ENCODE results near the gene ALG9. TPM values are rescaled to one million over a fixed set of nuclear protein-coding genes. Genes with fewer than 3 reads are reported as not detected.
A peak's percentile ranks its signal among the peaks of the same experiment; 100 is the strongest.

Gene ALG9
- total and polyA plus RNA-seq, 2 donors from 2014 or later = 27.8 to 30.0 TPM

- intact Hi-C loops (cut with DNase I) = no loop called here
- TF ChIP-seq CTCF (IDR thresholded peaks at IDR 0.05; ENCODE audit: borderline replicate concordance, extremely low read depth, insufficient read depth) = no peak
- Histone ChIP-seq H3K9me3 (ENCODE audit: control insufficient read depth in 2 of 3, insufficient read depth in 1 of 3, low read length in 3 of 3) (no peaks in the 10 kb centered on the region), H3K27ac (ENCODE audit: low read depth in 2 of 2, low read length in 2 of 2) (no peak overlapping the region), H3K4me3 (ENCODE audit: low read length in 3 of 3) (no peak overlapping the region), H3K27me3 (ENCODE audit: control insufficient read depth, insufficient read depth, low read length) (no peaks in the 10 kb centered on the region), H3K36me3 (ENCODE audit: control insufficient read depth in 2 of 3, insufficient read depth in 3 of 3, low read length in 3 of 3) (peaks cover 2 to 33% (median 23%) of the 10 kb centered on the region in 3 donors), H3K4me1 (ENCODE audit: control insufficient read depth in 2 of 3, insufficient read depth in 2 of 3, low read depth in 1 of 3, low read length in 3 of 3) (peaks cover 0 to 22% (median 18%) of the 10 kb centered on the region in 3 donors), H3K9ac (ENCODE audit: low read length in 3 of 3) (no peak overlapping the region)
- FAIRE-seq = no peak
- DNase-seq = no peak
Observed at GRCh38 chr11:111741751-111742150, 129.6 kb downstream of the ALG9 start.

DNA sequence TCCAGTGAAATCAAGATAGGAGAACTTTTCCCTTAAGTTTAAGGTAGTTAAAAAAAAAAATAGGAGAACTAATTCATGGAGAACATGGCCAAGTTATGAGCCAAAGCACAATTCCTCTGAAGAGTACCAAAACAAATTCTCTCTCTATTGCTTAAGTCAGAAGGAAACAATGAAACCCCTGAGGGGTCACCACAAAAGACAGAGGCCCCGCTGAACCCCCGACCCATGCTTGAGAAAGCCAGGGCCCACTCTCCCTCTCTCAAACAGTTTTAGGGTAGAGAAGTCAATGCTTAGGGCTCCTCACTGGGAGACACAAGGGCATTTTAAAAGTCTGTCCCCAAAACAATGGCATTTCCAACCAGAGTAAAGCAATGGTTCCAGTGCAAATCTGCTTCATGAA is 132.1 kb downstream of the ALG9 start:
- Histone ChIP-seq H3K27me3 (ENCODE audit: control insufficient read depth, insufficient read depth, low read length) (no peaks in the 10 kb centered on the region), H3K27ac (ENCODE audit: low read depth in 2 of 2, low read length in 2 of 2) (peak overlapping the region; percentile 97 to 98), H3K4me1 (ENCODE audit: control insufficient read depth in 2 of 3, insufficient read depth in 2 of 3, low read depth in 1 of 3, low read length in 3 of 3) (peaks cover 12 to 40% (median 40%) of the 10 kb centered on the region in 3 donors), H3K36me3 (ENCODE audit: control insufficient read depth in 2 of 3, insufficient read depth in 3 of 3, low read length in 3 of 3) (peaks cover 2 to 29% (median 22%) of the 10 kb centered on the region in 3 donors), H3K4me3 (ENCODE audit: low read length in 3 of 3) (no peak overlapping the region), H3K9me3 (ENCODE audit: control insufficient read depth in 2 of 3, insufficient read depth in 1 of 3, low read length in 3 of 3) (no peaks in the 10 kb centered on the region), H3K9ac (ENCODE audit: low read length in 3 of 3) (peak overlapping the region in 1 of 3 donors; percentile 85)
- DNase-seq (no peak), FAIRE-seq (no peak)
- TF ChIP-seq CTCF (IDR thresholded peaks at IDR 0.05; ENCODE audit: borderline replicate concordance, extremely low read depth, insufficient read depth) = no peak
- intact Hi-C loops (cut with DNase I) = no loop called here

- Histone ChIP-seq H3K9ac (ENCODE audit: low read length in 3 of 3) (peak overlapping the region in 2 of 3 donors; percentile 35 to 85), H3K4me3 (ENCODE audit: low read length in 3 of 3) (peak overlapping the region in 1 of 3 donors; percentile 8)
- no peak for FAIRE-seq
Observed at GRCh38 chr11:111737444-111738210, 133.8 kb downstream of the ALG9 start.

More at GRCh38 chr11:111737444-111738210, 133.8 kb downstream of the ALG9 start:
- Histone ChIP-seq H3K4me1 (ENCODE audit: control insufficient read depth in 2 of 3, insufficient read depth in 2 of 3, low read depth in 1 of 3, low read length in 3 of 3) (peaks cover 12 to 55% (median 51%) of the 10 kb centered on the region in 3 donors), H3K9me3 (ENCODE audit: control insufficient read depth in 2 of 3, insufficient read depth in 1 of 3, low read length in 3 of 3) (no peaks in the 10 kb centered on the region), H3K27ac (ENCODE audit: low read depth in 2 of 2, low read length in 2 of 2) (peak overlapping the region; percentile 97 to 98), H3K36me3 (ENCODE audit: control insufficient read depth in 2 of 3, insufficient read depth in 3 of 3, low read length in 3 of 3) (peaks cover 2 to 17% (median 12%) of the 10 kb centered on the region in 3 donors), H3K27me3 (ENCODE audit: control insufficient read depth, insufficient read depth, low read length) (no peaks in the 10 kb centered on the region)
- TF ChIP-seq CTCF (IDR thresholded peaks at IDR 0.05; ENCODE audit: borderline replicate concordance, extremely low read depth, insufficient read depth) = no peak
- DNase-seq = peak in 2 of 5 donors; percentile 34 to 71
- intact Hi-C loops (cut with DNase I) = no loop called here

Measured in kidney (tissue), 14 donors.